DND-41 (cell line): ENCODE data around the gene PRR19.

Experiments
- ATAC-seq: fragments of 200-7000 bp; cut with Tn5 transposase; 3 replicates; pipeline ENCODE4 v1.9.1; 2021; ENCODE audit warnings: low read depth; ENCODE audit not compliant: insufficient read depth
- DNase-seq: peaks from one replicate; pipeline ENCODE4 v3.0.0-alpha.2; 2020
- H2AFZ ChIP-seq: 2 replicates; pipeline ENCODE4 v1.6.0; 2012; ENCODE audit warnings: low read depth, low read length
- H3K27ac ChIP-seq: 2 replicates; pipeline ENCODE4 v1.5.1; 2012; ENCODE audit warnings: low read length, inconsistent platforms
- H3K27me3 ChIP-seq: fragments of 200-600 bp; sonication (generic); 2 replicates; pipeline ENCODE4 v1.6.0; 2012; ENCODE audit warnings: low read length, mild to moderate bottlenecking, inconsistent platforms; ENCODE audit not compliant: insufficient read depth, poor library complexity
- H3K36me3 ChIP-seq: 2 replicates; pipeline ENCODE4 v1.5.1; 2012; ENCODE audit warnings: low read length, inconsistent platforms; ENCODE audit not compliant: insufficient read depth
- H3K4me1 ChIP-seq: 2 replicates; pipeline ENCODE4 v1.5.1; 2012; ENCODE audit warnings: mild to moderate bottlenecking, low read length; ENCODE audit not compliant: insufficient read depth
- H3K4me2 ChIP-seq: 2 replicates; pipeline ENCODE4 v1.6.0; 2012; ENCODE audit warnings: mild to moderate bottlenecking, moderate library complexity, low read length, inconsistent platforms; ENCODE audit not compliant: insufficient read depth
- H3K4me3 ChIP-seq, 2 experiments: fragments of 200-600 bp in 1 of 2; shearing (Covaris generic) in 1 of 2; 2 replicates each; pipeline ENCODE4 v1.5.1; 2012 to 2016; ENCODE audit warnings: inconsistent platforms in 2 of 2, low read length in 2 of 2, mild to moderate bottlenecking in 2 of 2, low read depth in 1 of 2, moderate library complexity in 1 of 2
- H3K79me2 ChIP-seq: 2 replicates; pipeline ENCODE4 v1.6.0; 2012; ENCODE audit warnings: low read length, inconsistent platforms; ENCODE audit not compliant: insufficient read depth
- H3K9ac ChIP-seq: 2 replicates; pipeline ENCODE4 v1.6.0; 2012; ENCODE audit warnings: low read depth, mild to moderate bottlenecking, inconsistent platforms, low read length, moderate library complexity
- H3K9me3 ChIP-seq: 2 replicates; pipeline ENCODE4 v1.5.1; 2012; ENCODE audit warnings: low read length, moderate library complexity, mild to moderate bottlenecking, inconsistent platforms; ENCODE audit not compliant: insufficient read depth, severe bottlenecking
- H4K20me1 ChIP-seq: 2 replicates; pipeline ENCODE4 v1.6.0; 2012; ENCODE audit warnings: low read length; ENCODE audit not compliant: insufficient read depth
- EZH2 ChIP-seq: IDR thresholded peaks from 3 replicates; pipeline ENCODE4 v1.6.1; 2012; ENCODE audit warnings: borderline replicate concordance, low read depth, mild to moderate bottlenecking, moderate library complexity, low read length, inconsistent platforms; ENCODE audit not compliant: severe bottlenecking
- TF ChIP-seq, protein P1 (sequence below): IDR thresholded peaks from 2 replicates; pipeline ENCODE4 v1.5.1; 2012; ENCODE audit warnings: borderline replicate concordance, low read length, moderate library complexity, mild to moderate bottlenecking; ENCODE audit not compliant: poor library complexity, severe bottlenecking; ENCODE audit errors: extremely low read depth

Gene PRR19

DNA sequence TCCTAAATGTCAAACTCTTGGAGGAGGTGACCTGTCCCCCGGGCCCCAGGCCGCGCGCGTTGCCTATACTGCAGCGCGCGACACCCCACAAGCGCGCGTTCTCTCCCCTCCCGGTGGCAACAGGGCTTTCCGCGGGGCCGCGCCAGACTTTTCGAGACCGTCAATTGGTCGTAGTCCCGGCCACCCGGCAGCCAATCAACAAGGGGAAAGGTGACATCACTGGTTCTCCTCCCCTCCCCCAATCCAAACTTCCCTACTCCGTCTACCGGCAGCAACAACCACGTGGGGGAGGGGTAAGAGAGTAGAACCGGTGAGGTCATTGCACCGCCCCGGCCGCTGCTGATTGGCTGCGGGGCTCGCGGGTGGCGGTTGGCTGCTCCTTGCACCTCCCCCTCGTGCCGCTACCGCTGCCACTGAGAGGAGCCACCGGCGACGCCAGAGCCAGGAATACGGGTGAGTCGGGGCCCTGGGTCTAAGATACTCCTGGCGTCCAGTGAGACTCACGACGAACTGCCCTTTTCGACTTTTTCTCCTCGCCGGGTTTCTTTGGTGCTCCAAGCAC, 33.7 kb upstream of the PRR19 start:
- H2AFZ ChIP-seq, result peak overlapping the region; percentile 82
- DNase-seq (peak; percentile 100), ATAC-seq (peak; percentile 61)
- peak overlapping the region; percentile 34 to 64; a peak in 3 of 4 replicates for H3K4me3 ChIP-seq
- TF ChIP-seq, protein P1, sequence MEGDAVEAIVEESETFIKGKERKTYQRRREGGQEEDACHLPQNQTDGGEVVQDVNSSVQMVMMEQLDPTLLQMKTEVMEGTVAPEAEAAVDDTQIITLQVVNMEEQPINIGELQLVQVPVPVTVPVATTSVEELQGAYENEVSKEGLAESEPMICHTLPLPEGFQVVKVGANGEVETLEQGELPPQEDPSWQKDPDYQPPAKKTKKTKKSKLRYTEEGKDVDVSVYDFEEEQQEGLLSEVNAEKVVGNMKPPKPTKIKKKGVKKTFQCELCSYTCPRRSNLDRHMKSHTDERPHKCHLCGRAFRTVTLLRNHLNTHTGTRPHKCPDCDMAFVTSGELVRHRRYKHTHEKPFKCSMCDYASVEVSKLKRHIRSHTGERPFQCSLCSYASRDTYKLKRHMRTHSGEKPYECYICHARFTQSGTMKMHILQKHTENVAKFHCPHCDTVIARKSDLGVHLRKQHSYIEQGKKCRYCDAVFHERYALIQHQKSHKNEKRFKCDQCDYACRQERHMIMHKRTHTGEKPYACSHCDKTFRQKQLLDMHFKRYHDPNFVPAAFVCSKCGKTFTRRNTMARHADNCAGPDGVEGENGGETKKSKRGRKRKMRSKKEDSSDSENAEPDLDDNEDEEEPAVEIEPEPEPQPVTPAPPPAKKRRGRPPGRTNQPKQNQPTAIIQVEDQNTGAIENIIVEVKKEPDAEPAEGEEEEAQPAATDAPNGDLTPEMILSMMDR, result no peak
- no peak for TF ChIP-seq EZH2
- no peaks in the 10 kb centered on the region for H3K9me3 ChIP-seq
- H3K79me2 ChIP-seq, result peaks cover 28% of the 10 kb centered on the region
- H4K20me1 ChIP-seq, result no peaks in the 10 kb centered on the region
- H3K4me1 ChIP-seq, result peaks cover 24% of the 10 kb centered on the region
- H3K36me3 ChIP-seq, result peaks cover 21% of the 10 kb centered on the region
- H3K27ac ChIP-seq, result peak overlapping the region; percentile 98
- H3K27me3 ChIP-seq, result no peaks in the 10 kb centered on the region
- peak overlapping the region; percentile 81 for H3K4me2 ChIP-seq
- peak overlapping the region; percentile 73 for H3K9ac ChIP-seq

DNA sequence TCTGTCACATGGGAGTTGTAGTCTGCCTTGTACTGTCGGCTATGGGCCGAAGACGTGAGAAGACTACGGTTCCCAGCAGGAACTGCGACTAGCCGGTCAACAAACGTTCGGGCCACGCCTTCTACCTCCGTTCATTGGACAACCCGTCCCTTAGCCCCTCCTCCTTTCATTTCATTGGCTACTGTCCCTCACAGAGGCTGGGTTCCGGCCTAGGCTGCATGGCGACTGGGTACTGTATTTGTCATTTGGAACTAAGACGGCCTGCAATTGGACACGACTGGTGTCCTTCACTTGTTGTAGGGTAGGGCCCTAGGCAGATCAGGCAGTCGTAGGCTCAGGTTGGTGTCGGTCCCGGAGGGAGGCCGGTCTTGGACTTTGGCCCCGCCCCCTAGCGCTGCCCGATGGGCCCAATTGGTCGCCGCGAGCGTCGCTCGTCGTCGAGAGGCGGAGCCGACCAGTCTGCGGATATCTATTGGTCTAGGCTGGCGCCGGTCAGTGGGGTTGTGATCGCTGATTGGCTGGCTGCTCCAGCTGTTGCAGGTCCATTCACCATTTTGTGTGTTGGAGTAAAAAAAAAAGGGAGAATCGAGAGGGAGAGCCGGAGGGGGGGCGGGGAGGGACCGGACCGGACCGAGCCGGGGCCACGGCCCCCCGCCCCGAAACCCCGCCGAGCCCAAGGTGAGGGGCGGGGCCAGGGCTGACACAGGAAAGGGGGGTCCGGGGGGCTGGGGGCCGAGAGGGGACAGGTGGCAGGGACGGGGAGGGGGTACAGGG, 33.0 kb upstream of the PRR19 start, which contains the start of gene CIC:
Gene CIC, plus strand, starts transcription at position 549 of the 774 bp plus-strand sequence. CDS start 2,532 bp downstream, outside the sequence.
- Histone ChIP-seq H3K27ac (peak within 1 kb of the TSS; percentile 98), H3K79me2 (peaks cover 28% of the 10 kb centered on the region), H4K20me1 (no peaks in the 10 kb centered on the region), H3K4me1 (peaks cover 24% of the 10 kb centered on the region), H3K9ac (peak within 1 kb of the TSS; percentile 74), H3K36me3 (peaks cover 28% of the 10 kb centered on the region), H3K9me3 (no peaks in the 10 kb centered on the region), H3K4me3 (peak within 1 kb of the TSS; percentile 69 to 92; a peak in 3 of 4 replicates), H3K4me2 (peak within 1 kb of the TSS; percentile 85), H2AFZ (peak within 1 kb of the TSS; percentile 82), H3K27me3 (no peaks in the 10 kb centered on the region)
- DNase-seq (peak; percentile 100), ATAC-seq (peak; percentile 90)
- TF ChIP-seq, protein P1, result no peak
- TF ChIP-seq EZH2, result no peak

DNA sequence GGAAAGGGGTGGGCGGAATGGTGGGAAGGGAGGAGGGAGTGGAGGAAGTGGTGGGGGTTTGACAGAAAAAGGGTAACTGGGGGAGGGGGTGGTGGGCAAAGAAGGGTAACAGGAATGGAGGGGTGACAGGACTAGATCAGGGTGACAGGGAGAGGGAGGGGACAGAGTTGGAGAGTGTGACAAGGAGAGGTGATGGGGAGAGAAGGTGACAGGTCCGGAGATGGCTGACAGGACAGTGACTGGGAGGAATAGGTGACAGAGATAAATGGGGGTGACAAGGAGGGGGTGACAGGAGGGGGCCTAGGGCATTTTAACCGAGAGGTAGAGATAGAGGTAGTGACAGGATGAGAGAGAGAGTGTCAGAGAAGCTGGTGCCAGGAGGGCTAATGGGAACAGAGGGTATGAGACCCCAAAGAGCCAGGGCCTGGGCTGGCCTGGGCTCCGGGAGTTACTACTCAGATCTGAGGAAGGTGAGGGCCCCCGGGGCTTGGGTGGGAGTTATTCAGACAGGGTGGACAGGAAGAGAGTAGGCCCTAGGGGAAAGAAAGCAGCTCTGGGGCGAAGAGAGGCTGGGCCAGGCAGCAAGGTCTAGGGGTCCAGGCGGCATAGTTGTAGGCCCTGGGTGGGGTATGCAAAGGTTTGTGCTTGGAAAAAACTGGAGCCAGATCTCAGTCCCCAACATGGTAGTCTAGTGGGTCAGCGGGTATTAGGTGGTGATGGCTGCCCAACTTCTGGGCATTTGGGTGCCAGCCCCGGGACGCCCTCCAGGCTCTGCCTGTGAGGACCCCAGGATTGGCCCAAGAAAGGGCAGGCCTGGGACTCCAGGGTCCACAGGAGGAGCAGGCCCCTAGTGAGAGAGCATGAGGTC, 32.2 kb upstream of the PRR19 start:
- DNase-seq (no peak), ATAC-seq (no peak)
- peaks cover 24% of the 10 kb centered on the region for H3K4me1 ChIP-seq
- H3K36me3 ChIP-seq, result peaks cover 36% of the 10 kb centered on the region
- H3K9ac ChIP-seq, result peak overlapping the region; percentile 74
- no peaks in the 10 kb centered on the region for H3K27me3 ChIP-seq
- peak overlapping the region; percentile 85 for H3K4me2 ChIP-seq
- H4K20me1 ChIP-seq, result no peaks in the 10 kb centered on the region
- H3K4me3 ChIP-seq, result peak overlapping the region; percentile 69 to 92; a peak in 3 of 4 replicates
- TF ChIP-seq, protein P1, result no peak
- no peak for TF ChIP-seq EZH2
- H3K9me3 ChIP-seq, result no peaks in the 10 kb centered on the region
- H2AFZ ChIP-seq, result peak overlapping the region; percentile 41; the same call in 1 of the 2 replicates
- peak overlapping the region; percentile 89 for H3K27ac ChIP-seq
- peaks cover 28% of the 10 kb centered on the region for H3K79me2 ChIP-seq
